GM20000 (cell line): ENCODE data around the gene CAV2.

Experiments used
- DNase-seq: peaks from one replicate; pipeline ENCODE4 v3.0.0; 2012; ENCODE audit warnings: low spot score
- CTCF ChIP-seq: IDR thresholded peaks from 2 replicates; pipeline ENCODE4 v1.5.1; 2012; ENCODE audit warnings: mild to moderate bottlenecking, control low read depth; ENCODE audit errors: extremely low read depth, missing control alignments

The CAV2 gene

GRCh38 chr7:116542618-116543017 lies 43.1 kb downstream of the CAV2 start:
- DNase-seq = no peak
- no peak for TF ChIP-seq CTCF

- no peak for TF ChIP-seq CTCF
- DNase-seq = no peak
These were observed 44.1 kb downstream of the CAV2 start for GRCh38 chr7:116543664-116544063.

- no peak for DNase-seq
- TF ChIP-seq CTCF = no peak
These were observed 44.9 kb downstream of the CAV2 start for GRCh38 chr7:116544487-116544886.

- no peak for DNase-seq
- no peak for TF ChIP-seq CTCF
These were observed 46.0 kb downstream of the CAV2 start for GRCh38 chr7:116545411-116545993.

GRCh38 chr7:116546054-116546453 lies 46.5 kb downstream of the CAV2 start:
- no peak for TF ChIP-seq CTCF
- DNase-seq = no peak

- TF ChIP-seq CTCF = no peak
- DNase-seq = no peak
These were observed 47.4 kb downstream of the CAV2 start for GRCh38 chr7:116546916-116547315.

- DNase-seq = no peak
- no peak for TF ChIP-seq CTCF
These were observed 47.8 kb downstream of the CAV2 start for GRCh38 chr7:116547347-116547746.
